ENCODE measurements around the gene SLC29A3.

SLC29A3 gene

DNA sequence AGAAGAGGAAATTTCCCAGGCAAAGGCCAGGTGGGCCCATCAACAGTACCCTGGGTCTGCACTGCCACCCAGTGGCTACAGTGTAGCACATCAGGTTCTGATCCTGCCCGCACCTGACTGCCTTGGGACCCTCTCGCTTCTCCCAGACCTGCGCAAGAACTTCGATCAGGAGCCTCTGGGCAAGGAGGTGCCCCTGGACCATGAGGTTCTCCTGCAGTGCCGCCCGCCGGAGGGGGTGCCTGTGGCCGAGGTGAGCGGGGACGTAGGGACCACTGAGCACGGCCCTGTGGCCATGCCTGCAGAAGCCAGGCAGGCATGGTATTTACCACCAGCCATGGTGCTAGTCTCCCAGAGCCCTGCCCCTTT lies 33.9 kb upstream of the SLC29A3 start:
- no peak overlapping the region for H2AFZ ChIP-seq (ENCODE audit: low read length, unreplicated experiment)
- no peak overlapping the region for H3K27ac ChIP-seq (ENCODE audit: low read depth, low read length)
- no peaks in the 10 kb centered on the region for H3K79me2 ChIP-seq (ENCODE audit: control insufficient read depth, insufficient read depth, low read length, unreplicated experiment)
- no peaks in the 10 kb centered on the region for H3K36me3 ChIP-seq (ENCODE audit: insufficient read depth, low read length)
- H3K4me1 ChIP-seq (ENCODE audit: control insufficient read depth, insufficient read depth, low read length, unreplicated experiment), result no peaks in the 10 kb centered on the region
- no peak overlapping the region for H3K4me3 ChIP-seq (ENCODE audit: low read depth, low read length)
- H3K27me3 ChIP-seq (ENCODE audit: insufficient read depth, low read length), result no peaks in the 10 kb centered on the region

DNA sequence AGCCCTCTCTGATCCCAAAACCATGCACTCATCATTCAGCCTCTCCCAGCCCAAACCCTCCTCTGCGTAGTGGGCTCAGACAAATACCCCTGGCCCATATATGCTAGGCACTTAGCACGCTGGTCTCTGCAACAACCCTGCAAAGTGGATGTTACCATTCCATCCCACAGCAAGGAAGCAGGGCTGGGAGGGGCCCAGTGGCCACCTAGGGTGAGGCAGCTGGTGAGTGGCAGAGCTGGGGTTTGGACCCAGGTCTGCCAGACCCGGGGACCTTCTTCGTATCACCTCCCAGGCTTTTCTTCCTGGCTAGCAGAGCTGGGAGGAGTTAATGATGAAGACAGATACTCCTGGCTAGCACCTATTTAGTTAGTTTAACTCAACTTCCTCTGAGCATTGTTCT lies 33.1 kb upstream of the SLC29A3 start:
- H3K4me3 ChIP-seq (ENCODE audit: low read depth, low read length), result no peak overlapping the region
- no peak overlapping the region for H3K27ac ChIP-seq (ENCODE audit: low read depth, low read length)
- H3K36me3 ChIP-seq (ENCODE audit: insufficient read depth, low read length), result no peaks in the 10 kb centered on the region
- H3K79me2 ChIP-seq (ENCODE audit: control insufficient read depth, insufficient read depth, low read length, unreplicated experiment), result no peaks in the 10 kb centered on the region
- no peak overlapping the region for H2AFZ ChIP-seq (ENCODE audit: low read length, unreplicated experiment)
- no peaks in the 10 kb centered on the region for H3K4me1 ChIP-seq (ENCODE audit: control insufficient read depth, insufficient read depth, low read length, unreplicated experiment)
- no peaks in the 10 kb centered on the region for H3K27me3 ChIP-seq (ENCODE audit: insufficient read depth, low read length)

DNA sequence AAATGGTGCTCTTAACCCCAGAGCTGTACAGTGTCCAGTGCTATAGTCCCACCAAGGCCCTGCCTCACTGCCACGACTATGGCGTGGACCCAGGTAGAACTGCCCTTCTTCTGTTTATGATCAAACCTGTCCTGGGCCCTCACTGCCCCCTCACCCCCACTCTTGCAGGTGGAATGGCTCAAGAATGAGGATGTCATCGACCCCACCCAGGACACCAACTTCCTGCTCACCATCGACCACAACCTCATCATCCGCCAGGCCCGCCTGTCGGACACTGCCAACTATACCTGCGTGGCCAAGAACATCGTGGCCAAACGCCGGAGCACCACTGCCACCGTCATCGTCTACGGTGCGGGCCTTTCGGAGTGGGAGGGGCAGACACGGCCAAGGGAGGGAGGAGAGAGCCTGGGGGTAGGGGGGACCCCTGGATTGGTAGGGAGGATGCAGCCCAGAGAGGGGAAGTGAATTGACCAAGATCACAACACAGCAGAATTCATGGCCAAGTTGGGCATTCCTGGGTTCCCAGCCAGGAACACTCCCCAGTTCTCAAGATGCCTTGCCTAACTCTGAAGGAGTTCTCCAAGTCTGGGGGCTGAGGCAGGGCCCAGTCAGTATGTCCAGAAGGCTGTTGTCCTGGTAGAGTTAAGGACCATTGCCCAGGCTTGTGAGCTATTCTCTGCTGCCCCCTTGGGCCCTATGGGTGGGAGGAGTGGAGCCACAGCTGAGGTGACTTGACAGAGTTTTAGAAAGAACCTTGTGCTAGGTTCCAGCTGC lies 32.4 kb upstream of the SLC29A3 start:
- Histone ChIP-seq H3K79me2 (ENCODE audit: control insufficient read depth, insufficient read depth, low read length, unreplicated experiment) (no peaks in the 10 kb centered on the region), H3K36me3 (ENCODE audit: insufficient read depth, low read length) (no peaks in the 10 kb centered on the region), H3K4me1 (ENCODE audit: control insufficient read depth, insufficient read depth, low read length, unreplicated experiment) (no peaks in the 10 kb centered on the region), H3K27ac (ENCODE audit: low read depth, low read length) (no peak overlapping the region), H3K4me3 (ENCODE audit: low read depth, low read length) (no peak overlapping the region), H2AFZ (ENCODE audit: low read length, unreplicated experiment) (no peak overlapping the region), H3K27me3 (ENCODE audit: insufficient read depth, low read length) (no peaks in the 10 kb centered on the region)

DNA sequence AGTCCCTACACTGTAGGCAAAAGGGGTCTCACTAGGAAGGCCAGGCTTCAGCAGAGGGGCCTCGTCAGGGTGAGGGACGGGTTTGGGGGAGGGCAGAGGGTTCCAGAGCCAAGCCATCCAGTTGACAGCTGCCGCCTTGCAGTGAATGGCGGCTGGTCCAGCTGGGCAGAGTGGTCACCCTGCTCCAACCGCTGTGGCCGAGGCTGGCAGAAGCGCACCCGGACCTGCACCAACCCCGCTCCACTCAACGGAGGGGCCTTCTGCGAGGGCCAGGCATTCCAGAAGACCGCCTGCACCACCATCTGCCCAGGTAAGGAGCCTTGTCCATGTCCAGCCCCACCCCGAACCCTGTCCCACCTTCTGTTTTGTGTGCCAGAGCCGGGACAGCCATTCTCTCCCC lies 31.6 kb upstream of the SLC29A3 start:
- no peaks in the 10 kb centered on the region for H3K4me1 ChIP-seq (ENCODE audit: control insufficient read depth, insufficient read depth, low read length, unreplicated experiment)
- H3K4me3 ChIP-seq (ENCODE audit: low read depth, low read length), result no peak overlapping the region
- H3K27me3 ChIP-seq (ENCODE audit: insufficient read depth, low read length), result no peaks in the 10 kb centered on the region
- no peak overlapping the region for H3K27ac ChIP-seq (ENCODE audit: low read depth, low read length)
- no peaks in the 10 kb centered on the region for H3K36me3 ChIP-seq (ENCODE audit: insufficient read depth, low read length)
- no peaks in the 10 kb centered on the region for H3K79me2 ChIP-seq (ENCODE audit: control insufficient read depth, insufficient read depth, low read length, unreplicated experiment)
- H2AFZ ChIP-seq (ENCODE audit: low read length, unreplicated experiment), result no peak overlapping the region

DNA sequence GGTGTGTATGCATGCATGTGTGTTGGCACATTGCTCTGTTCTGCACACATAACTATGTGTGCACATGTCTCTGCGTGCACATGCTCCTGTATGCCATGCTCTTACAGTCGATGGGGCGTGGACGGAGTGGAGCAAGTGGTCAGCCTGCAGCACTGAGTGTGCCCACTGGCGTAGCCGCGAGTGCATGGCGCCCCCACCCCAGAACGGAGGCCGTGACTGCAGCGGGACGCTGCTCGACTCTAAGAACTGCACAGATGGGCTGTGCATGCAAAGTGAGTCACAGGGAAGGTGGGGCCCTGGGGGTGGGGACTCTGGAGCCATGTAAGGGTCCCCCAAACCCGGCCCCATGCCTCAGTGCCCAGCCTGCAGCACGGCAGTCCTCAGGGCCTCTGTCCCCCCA lies 30.6 kb upstream of the SLC29A3 start:
- Histone ChIP-seq H2AFZ (ENCODE audit: low read length, unreplicated experiment) (no peak overlapping the region), H3K27me3 (ENCODE audit: insufficient read depth, low read length) (no peaks in the 10 kb centered on the region), H3K79me2 (ENCODE audit: control insufficient read depth, insufficient read depth, low read length, unreplicated experiment) (no peaks in the 10 kb centered on the region), H3K27ac (ENCODE audit: low read depth, low read length) (no peak overlapping the region), H3K4me1 (ENCODE audit: control insufficient read depth, insufficient read depth, low read length, unreplicated experiment) (no peaks in the 10 kb centered on the region), H3K4me3 (ENCODE audit: low read depth, low read length) (no peak overlapping the region), H3K36me3 (ENCODE audit: insufficient read depth, low read length) (no peaks in the 10 kb centered on the region)

DNA sequence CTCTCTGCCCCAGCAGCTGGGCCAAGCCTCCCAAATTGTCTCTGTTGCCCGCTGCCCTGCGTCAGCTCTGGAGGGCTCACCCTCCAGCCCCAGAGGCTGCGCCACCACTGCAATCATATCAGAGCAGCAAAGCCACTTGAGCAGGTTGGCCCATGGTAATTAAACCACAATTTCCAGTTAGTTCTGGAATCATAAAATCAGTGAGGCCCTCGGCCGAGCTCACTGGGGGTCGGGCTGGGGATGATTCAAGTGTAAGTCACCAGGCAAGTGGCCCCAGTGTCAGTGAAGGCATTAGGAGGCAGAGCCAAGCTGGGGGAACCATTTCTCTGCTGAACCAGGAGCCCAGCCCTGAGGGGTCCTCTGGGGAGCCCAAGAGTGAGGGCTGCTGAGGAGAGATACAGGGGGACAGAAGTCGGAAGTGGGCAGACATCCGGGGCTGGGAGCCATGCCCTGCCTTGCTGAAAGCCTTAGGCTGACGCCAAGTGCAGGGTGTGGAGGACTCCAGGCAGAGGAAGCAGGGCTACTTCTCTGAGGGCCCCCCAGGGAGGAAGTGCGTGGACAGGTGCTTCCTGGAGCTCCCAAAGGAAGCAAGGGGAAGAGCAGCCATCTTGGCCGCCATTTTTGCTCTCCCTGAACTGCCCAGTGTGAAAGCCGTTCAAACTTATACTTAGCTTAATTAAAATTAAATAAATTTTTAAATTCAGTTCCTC lies 29.5 kb upstream of the SLC29A3 start:
- no peak overlapping the region for H3K4me3 ChIP-seq (ENCODE audit: low read depth, low read length)
- H3K79me2 ChIP-seq (ENCODE audit: control insufficient read depth, insufficient read depth, low read length, unreplicated experiment), result no peaks in the 10 kb centered on the region
- H3K4me1 ChIP-seq (ENCODE audit: control insufficient read depth, insufficient read depth, low read length, unreplicated experiment), result no peaks in the 10 kb centered on the region
- no peak overlapping the region for H2AFZ ChIP-seq (ENCODE audit: low read length, unreplicated experiment)
- no peaks in the 10 kb centered on the region for H3K36me3 ChIP-seq (ENCODE audit: insufficient read depth, low read length)
- H3K27ac ChIP-seq (ENCODE audit: low read depth, low read length), result no peak overlapping the region
- no peaks in the 10 kb centered on the region for H3K27me3 ChIP-seq (ENCODE audit: insufficient read depth, low read length)

DNA sequence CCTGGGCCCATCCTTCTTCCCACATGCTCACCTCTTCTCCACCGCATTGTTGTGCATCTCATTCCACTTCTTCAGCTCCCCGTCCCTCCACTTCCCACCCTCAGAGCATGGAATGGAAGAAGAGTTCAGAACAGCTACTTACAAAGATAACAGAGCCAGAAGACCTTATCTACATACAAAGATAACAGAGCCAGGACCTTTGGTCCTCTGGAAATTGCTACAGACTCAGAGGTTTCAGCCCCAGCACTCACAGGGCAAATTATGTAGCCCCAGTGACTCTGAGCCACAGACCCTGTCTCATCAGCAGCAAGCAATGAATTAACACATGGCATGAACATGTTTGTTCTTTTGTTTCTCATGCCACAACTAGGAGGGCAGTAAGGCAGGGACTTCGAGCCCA lies 28.7 kb upstream of the SLC29A3 start:
- Histone ChIP-seq H3K27me3 (ENCODE audit: insufficient read depth, low read length) (no peaks in the 10 kb centered on the region), H3K79me2 (ENCODE audit: control insufficient read depth, insufficient read depth, low read length, unreplicated experiment) (no peaks in the 10 kb centered on the region), H3K27ac (ENCODE audit: low read depth, low read length) (no peak overlapping the region), H3K4me1 (ENCODE audit: control insufficient read depth, insufficient read depth, low read length, unreplicated experiment) (no peaks in the 10 kb centered on the region), H2AFZ (ENCODE audit: low read length, unreplicated experiment) (no peak overlapping the region), H3K36me3 (ENCODE audit: insufficient read depth, low read length) (no peaks in the 10 kb centered on the region), H3K4me3 (ENCODE audit: low read depth, low read length) (no peak overlapping the region)

DNA sequence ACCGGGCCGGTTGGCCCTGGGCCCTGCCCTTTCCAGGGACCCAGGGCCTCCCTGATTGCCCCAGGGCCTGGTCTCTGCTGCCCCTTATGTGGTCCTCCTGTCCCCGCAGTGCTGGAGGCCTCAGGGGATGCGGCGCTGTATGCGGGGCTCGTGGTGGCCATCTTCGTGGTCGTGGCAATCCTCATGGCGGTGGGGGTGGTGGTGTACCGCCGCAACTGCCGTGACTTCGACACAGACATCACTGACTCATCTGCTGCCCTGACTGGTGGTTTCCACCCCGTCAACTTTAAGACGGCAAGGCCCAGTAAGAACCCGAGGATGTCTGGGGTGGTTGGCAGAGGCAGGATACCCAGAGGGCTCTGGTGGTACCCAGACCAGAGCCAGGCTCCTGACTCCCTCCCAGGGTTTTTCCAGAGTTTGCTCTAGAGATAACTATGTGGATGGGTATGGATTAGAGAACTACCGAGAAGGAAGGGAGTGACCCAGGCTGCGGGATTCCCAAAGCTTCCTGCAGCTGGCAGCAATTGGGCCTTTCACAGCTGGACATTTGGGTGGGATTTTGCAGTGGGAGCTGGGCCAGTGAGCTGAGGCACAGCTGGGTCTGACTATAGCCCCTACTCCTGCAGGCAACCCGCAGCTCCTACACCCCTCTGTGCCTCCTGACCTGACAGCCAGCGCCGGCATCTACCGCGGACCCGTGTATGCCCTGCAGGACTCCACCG lies 28.1 kb upstream of the SLC29A3 start:
- no peaks in the 10 kb centered on the region for H3K4me1 ChIP-seq (ENCODE audit: control insufficient read depth, insufficient read depth, low read length, unreplicated experiment)
- no peaks in the 10 kb centered on the region for H3K79me2 ChIP-seq (ENCODE audit: control insufficient read depth, insufficient read depth, low read length, unreplicated experiment)
- H3K36me3 ChIP-seq (ENCODE audit: insufficient read depth, low read length), result no peaks in the 10 kb centered on the region
- no peak overlapping the region for H3K4me3 ChIP-seq (ENCODE audit: low read depth, low read length)
- no peak overlapping the region for H3K27ac ChIP-seq (ENCODE audit: low read depth, low read length)
- no peaks in the 10 kb centered on the region for H3K27me3 ChIP-seq (ENCODE audit: insufficient read depth, low read length)
- no peak overlapping the region for H2AFZ ChIP-seq (ENCODE audit: low read length, unreplicated experiment)

DNA sequence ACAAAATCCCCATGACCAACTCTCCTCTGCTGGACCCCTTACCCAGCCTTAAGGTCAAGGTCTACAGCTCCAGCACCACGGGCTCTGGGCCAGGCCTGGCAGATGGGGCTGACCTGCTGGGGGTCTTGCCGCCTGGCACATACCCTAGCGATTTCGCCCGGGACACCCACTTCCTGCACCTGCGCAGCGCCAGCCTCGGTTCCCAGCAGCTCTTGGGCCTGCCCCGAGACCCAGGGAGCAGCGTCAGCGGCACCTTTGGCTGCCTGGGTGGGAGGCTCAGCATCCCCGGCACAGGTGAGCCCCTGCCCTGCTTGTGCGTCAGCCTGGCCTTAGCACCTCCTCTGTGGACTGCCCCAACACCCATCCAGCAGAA lies 27.5 kb upstream of the SLC29A3 start:
- Histone ChIP-seq H3K4me3 (ENCODE audit: low read depth, low read length) (no peak overlapping the region), H2AFZ (ENCODE audit: low read length, unreplicated experiment) (no peak overlapping the region), H3K4me1 (ENCODE audit: control insufficient read depth, insufficient read depth, low read length, unreplicated experiment) (no peaks in the 10 kb centered on the region), H3K27me3 (ENCODE audit: insufficient read depth, low read length) (no peaks in the 10 kb centered on the region), H3K36me3 (ENCODE audit: insufficient read depth, low read length) (no peaks in the 10 kb centered on the region), H3K27ac (ENCODE audit: low read depth, low read length) (no peak overlapping the region), H3K79me2 (ENCODE audit: control insufficient read depth, insufficient read depth, low read length, unreplicated experiment) (no peaks in the 10 kb centered on the region)

DNA sequence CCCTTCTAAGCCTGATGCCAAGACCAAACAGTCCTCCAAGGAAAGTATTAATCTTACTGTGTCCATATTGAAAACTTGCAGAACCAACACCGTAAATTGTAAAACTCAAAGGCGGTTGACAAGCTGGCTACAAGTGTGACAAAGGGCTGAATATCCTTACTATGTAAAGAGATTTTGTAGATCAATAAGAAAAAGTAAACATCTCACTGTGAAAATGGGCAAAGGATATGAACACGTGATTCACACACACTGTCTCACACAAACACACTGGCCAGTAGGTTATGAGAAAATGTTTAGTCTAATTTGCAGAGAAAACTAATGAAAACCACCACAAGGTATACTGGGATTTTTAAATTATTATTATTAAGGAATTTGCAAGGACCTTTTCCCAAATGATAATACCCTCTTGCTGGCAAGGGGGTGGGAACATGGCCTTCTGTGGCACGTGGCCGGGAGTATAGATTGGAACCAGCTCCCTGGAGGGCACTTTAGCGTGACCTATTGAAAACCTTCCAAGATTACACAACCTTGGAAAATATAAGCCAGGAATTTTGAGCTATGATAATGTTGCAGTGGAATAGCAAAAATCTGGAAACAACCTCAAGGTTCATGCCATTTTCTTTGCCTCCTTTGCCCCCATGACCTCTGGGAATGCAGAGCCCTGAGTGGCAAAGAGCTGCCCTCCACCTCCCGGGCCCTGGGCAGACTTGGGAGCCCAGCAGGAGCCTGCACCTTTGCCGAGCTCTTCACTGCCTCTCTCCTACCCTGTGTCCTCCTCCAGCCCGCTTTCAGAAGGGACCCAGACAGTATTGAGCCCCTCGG lies 26.2 kb upstream of the SLC29A3 start:
- Histone ChIP-seq H3K36me3 (ENCODE audit: insufficient read depth, low read length) (no peaks in the 10 kb centered on the region), H3K4me3 (ENCODE audit: low read depth, low read length) (no peak overlapping the region), H3K27ac (ENCODE audit: low read depth, low read length) (no peak overlapping the region), H3K27me3 (ENCODE audit: insufficient read depth, low read length) (no peaks in the 10 kb centered on the region), H3K4me1 (ENCODE audit: control insufficient read depth, insufficient read depth, low read length, unreplicated experiment) (no peaks in the 10 kb centered on the region), H3K79me2 (ENCODE audit: control insufficient read depth, insufficient read depth, low read length, unreplicated experiment) (no peaks in the 10 kb centered on the region), H2AFZ (ENCODE audit: low read length, unreplicated experiment) (no peak overlapping the region)

All from ACC112 (cell line).